GM10847 (cell line): ENCODE data around the gene MIF.

Source experiments
- POLR2A ChIP-seq: IDR thresholded peaks from 2 replicates; pipeline ENCODE4 v1.6.1; 2011; ENCODE audit not compliant: insufficient read length; ENCODE audit errors: extremely low read depth

The MIF gene

GRCh38 chr22:23912293-23912903, 18.2 kb downstream of the MIF start:
- no peak for TF ChIP-seq POLR2A

GRCh38 chr22:23913306-23913660, 19.1 kb downstream of the MIF start:
- no peak for TF ChIP-seq POLR2A

DNA sequence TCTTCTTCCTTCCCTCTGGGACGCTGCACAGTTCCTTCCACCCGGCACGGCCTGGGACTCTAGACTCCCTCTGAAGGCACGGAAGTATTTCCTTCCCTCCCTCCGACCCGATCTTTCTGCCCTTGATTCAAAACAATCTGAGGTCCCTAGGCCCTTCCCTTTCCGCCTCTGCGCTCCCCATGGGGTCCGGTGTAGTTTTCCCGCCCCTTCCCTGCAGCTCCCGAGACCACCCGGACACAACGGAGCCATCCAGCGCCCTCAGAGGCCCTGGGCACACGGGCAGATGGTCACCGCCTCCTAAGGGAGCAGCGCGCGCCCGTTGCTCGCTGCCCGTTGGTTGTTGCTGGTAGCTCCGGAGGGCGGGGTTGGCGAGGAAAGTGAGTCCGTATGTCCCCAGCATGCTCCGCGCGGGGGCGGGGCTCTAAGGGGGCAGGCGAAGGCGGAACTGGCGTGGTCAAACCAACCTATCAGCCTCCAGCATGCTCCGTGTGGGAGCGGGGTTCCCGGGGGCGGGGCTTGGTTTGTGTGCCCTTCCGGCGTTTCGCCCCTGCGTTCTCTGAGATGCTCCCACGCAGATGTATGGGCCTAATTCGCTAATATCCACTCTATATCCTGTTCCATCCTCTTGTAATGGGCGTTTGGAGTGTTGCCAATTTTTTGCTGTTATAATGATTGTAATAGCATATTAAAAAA, 19.6 kb downstream of the MIF start:
- peak; percentile 95 for TF ChIP-seq POLR2A

GRCh38 chr22:23915290-23915689, 21.1 kb downstream of the MIF start:
- TF ChIP-seq POLR2A: no peak

GRCh38 chr22:23922921-23923320, 28.7 kb downstream of the MIF start:
- TF ChIP-seq POLR2A: no peak

DNA sequence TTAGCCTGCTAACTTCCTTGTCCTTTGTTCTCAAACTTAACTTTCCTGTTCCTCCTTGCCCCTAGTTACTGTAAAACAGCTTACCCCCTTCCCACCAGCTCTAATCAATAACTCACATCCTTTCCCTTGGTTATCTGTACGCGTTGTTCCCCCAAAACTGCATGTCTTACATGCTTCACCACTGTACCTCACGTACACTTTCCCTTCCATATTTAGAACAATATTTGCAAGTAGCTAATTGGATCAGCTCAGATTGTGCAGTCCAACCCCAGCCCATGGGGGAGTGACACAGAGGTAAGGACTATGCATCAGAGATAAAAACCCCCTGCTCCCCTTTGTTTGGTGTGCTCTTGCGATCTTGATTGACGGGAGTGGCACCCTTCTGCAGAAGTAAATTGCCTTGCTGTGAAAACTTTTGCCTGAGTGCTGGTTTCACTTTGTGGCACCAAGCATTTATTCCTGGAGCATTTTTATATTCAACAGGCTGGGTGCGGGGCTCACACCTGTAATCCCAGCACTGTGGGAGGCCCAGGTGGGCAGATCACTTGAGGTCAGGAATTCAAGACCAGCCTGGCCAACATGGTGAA, 30.9 kb downstream of the MIF start:
- TF ChIP-seq POLR2A: no peak

- no peak for TF ChIP-seq POLR2A
Measured at GRCh38 chr22:23926561-23926960, 32.4 kb downstream of the MIF start.

GRCh38 chr22:23938328-23939016, 44.3 kb downstream of the MIF start:
- TF ChIP-seq POLR2A: no peak

DNA sequence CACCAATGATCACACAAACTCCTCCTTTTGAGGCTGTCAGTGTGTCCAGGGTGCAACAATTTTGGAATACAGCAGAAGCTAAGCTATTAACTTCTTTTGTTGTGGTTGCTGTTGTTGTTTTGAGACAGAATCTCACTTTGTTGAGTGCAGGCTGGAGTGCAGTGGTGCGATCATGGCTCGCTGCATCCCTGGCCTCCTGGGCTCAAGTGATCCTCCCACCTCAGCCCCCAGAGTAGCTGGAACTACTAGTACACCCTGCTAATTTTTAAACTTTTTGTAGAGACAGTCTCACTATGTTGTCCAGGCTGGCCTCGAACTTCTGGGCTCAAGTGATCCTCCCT, 44.8 kb downstream of the MIF start:
- no peak for TF ChIP-seq POLR2A
